ENCODE data around the gene XRCC5.
"Not testable (repeated sequence)": the region's sequence is repeated elsewhere in the genome, so short reads cannot be mapped to it uniquely, and the experiment has no call there.

Gene XRCC5

DNA sequence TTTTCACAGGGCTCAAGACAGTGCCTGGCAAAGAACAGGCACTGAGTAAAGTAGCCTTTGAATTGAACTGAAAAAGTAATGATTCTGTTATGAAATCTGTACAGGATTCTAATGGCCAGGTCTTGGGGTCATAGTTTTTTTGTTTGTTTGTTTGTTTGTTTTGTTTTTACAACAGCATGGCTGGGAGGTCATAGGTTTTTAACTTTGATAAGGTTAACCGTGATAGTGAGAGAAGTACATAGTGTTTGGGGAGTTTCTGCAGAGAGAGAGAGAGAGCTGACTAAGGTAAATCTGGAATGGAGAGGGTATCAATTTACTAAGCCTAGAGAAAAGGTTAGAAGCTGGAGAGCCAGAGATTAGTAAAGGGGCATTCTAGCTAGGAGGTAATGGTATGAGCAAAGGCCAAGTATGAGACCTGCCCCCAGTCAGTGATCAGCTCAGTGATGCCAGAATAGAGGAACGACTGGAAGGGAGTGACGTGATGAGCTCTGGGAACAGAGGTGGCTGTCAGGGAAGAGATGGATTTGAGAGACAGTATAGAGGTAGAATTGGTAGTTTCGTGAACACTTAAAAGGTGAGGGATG is 25.9 kb downstream of the XRCC5 start:
- no peaks in the 10 kb centered on the region for H3K27me3 ChIP-seq (ENCODE audit: insufficient read depth, low read length)
- no peak overlapping the region for H2AFZ ChIP-seq (ENCODE audit: low read depth, low read length)
- H3K4me1 ChIP-seq (ENCODE audit: insufficient read depth, low read length) = no peaks in the 10 kb centered on the region
- H3K36me3 ChIP-seq (ENCODE audit: insufficient read depth, low read length) = peaks cover 94% of the 10 kb centered on the region
- H3K4me3 ChIP-seq (ENCODE audit: low read length) = no peak overlapping the region
- no peaks in the 10 kb centered on the region for H3K9me3 ChIP-seq (ENCODE audit: low read length)

DNA sequence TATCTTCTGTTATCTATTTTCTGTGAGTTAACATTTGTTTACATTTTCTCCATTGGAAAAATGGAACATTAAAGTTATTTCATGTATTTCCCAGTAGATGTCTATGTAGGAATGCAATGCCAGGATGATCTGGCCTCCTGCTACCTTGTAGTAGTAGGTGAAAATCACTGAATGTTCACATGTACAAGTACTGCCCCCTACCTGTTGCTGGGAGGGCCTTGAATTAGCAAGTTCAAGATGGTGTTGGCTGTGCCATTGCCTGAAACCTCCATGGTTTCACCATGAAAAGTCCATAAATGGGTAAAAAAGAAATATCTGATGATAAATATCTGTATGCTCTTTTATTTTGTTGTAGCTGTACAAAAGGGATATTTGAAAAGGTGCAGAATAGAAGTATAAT is 30.7 kb downstream of the XRCC5 start:
- H3K27me3 ChIP-seq (ENCODE audit: insufficient read depth, low read length) = no peaks in the 10 kb centered on the region
- no peak overlapping the region for H3K4me3 ChIP-seq (ENCODE audit: low read length)
- no peaks in the 10 kb centered on the region for H3K4me1 ChIP-seq (ENCODE audit: insufficient read depth, low read length)
- no peak overlapping the region for H2AFZ ChIP-seq (ENCODE audit: low read depth, low read length)
- H3K36me3 ChIP-seq (ENCODE audit: insufficient read depth, low read length) = peaks cover 90% of the 10 kb centered on the region
- no peaks in the 10 kb centered on the region for H3K9me3 ChIP-seq (ENCODE audit: low read length)

DNA sequence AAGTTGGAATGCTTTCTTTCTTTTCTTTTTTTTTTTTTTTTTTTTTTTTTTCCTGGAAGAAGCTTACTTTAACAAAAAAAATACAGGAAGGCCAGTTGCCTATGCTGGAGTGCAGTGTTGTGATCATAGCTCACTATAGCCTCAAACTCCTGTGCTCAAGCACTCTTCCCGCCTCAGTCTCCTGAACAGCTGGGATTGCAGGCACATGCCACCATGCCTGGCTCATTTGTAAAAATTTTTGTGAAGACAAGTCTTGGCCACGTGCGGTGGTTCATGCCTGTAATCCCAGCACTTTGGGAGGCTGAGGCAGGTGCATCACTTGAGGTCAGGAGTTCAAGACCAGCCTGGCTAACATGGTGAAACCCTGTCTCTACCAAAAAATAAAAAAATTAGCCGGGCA is 32.4 kb downstream of the XRCC5 start:
- H2AFZ ChIP-seq (ENCODE audit: low read depth, low read length); H3K9me3 ChIP-seq (ENCODE audit: low read length); H3K4me1 ChIP-seq (ENCODE audit: insufficient read depth, low read length); H3K27me3 ChIP-seq (ENCODE audit: insufficient read depth, low read length); H3K4me3 ChIP-seq (ENCODE audit: low read length): not testable (repeated sequence)
- peaks cover 93% of the 10 kb centered on the region for H3K36me3 ChIP-seq (ENCODE audit: insufficient read depth, low read length)

DNA sequence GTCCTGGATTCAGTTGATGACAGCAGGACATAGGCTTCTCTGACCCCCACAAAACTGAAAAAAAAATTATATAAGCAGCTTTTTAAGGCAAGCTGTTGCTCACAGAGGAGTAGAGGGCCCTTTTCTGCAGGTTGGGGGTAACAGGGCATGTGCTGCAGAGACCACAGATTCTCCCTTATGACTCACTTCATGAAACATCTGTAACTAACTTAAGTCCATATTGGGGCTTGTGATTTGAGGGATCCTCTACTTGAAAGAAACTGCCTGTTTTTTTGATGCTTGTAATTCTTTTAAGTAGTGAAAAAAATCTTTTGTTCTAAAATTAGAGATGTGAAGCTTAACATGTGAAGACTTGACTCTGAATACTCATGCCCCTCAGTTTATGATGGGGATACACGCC is 33.4 kb downstream of the XRCC5 start:
- Histone ChIP-seq H3K9me3 (ENCODE audit: low read length) (no peaks in the 10 kb centered on the region), H3K4me1 (ENCODE audit: insufficient read depth, low read length) (no peaks in the 10 kb centered on the region), H3K4me3 (ENCODE audit: low read length) (no peak overlapping the region), H3K36me3 (ENCODE audit: insufficient read depth, low read length) (peaks cover 92% of the 10 kb centered on the region), H3K27me3 (ENCODE audit: insufficient read depth, low read length) (no peaks in the 10 kb centered on the region), H2AFZ (ENCODE audit: low read depth, low read length) (no peak overlapping the region)

DNA sequence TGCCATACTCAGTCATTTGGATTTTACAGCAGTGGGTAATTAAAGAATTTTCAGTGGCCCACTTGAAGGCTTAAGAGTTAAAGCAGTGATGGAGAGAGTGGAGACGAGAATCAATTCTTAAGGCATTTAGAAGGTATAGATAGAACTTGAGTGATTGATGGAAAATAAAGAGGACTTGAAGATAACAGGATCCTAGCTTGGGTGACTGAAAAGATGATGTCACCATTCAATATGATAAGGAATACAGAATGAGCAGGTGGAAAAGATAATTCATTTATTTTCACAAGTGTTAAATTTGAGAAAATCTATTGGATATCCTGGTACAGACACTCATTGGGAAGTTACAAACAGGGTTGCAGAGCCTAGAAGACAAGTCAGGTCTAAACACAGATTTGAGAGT is 35.2 kb downstream of the XRCC5 start:
- no peaks in the 10 kb centered on the region for H3K4me1 ChIP-seq (ENCODE audit: insufficient read depth, low read length)
- no peak overlapping the region for H3K4me3 ChIP-seq (ENCODE audit: low read length)
- no peaks in the 10 kb centered on the region for H3K9me3 ChIP-seq (ENCODE audit: low read length)
- H3K27me3 ChIP-seq (ENCODE audit: insufficient read depth, low read length) = no peaks in the 10 kb centered on the region
- H2AFZ ChIP-seq (ENCODE audit: low read depth, low read length) = no peak overlapping the region
- peaks cover 89% of the 10 kb centered on the region for H3K36me3 ChIP-seq (ENCODE audit: insufficient read depth, low read length)

DNA sequence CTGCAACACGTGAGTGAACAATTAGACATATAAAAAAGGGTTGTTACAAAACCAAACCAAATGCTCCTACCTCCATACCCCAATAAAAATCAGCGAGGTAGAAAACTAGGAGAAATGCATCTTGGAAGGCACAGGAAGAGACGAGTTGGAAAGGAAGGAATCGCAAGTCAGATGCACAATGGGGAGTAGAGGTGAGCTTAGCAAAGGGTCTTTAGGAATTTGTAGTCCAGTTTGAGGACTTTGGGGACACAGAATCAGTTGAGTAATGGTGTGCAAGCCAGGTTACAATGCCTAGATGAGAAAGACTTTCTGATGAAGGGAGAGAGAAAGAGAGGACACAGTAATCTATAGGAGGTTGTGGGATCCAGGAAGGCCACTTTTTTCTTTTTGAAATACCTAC is 35.7 kb downstream of the XRCC5 start:
- Histone ChIP-seq H3K9me3 (ENCODE audit: low read length) (no peaks in the 10 kb centered on the region), H3K4me3 (ENCODE audit: low read length) (no peak overlapping the region), H2AFZ (ENCODE audit: low read depth, low read length) (no peak overlapping the region), H3K36me3 (ENCODE audit: insufficient read depth, low read length) (peaks cover 89% of the 10 kb centered on the region), H3K4me1 (ENCODE audit: insufficient read depth, low read length) (no peaks in the 10 kb centered on the region), H3K27me3 (ENCODE audit: insufficient read depth, low read length) (no peaks in the 10 kb centered on the region)

DNA sequence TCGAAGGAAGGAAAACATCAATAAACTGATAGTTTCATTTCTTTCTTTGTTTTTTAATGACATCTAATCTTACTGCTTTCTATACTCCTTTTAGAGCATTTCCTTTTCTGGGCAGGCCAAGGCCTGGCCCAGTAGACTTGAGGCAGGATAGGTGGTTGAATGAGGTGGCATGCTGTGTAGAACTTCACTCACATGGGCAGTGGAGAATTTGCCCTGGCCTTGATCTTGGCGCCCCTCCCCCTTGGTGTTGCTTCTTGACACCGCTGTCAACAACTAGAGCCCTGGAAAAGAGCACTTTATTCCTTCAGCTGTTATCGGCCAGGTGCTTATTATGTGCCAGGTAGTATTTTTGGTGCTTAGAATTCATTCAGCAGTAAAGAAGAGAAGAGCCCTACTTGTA is 37.4 kb downstream of the XRCC5 start:
- H3K4me1 ChIP-seq (ENCODE audit: insufficient read depth, low read length) = no peaks in the 10 kb centered on the region
- peaks cover 90% of the 10 kb centered on the region for H3K36me3 ChIP-seq (ENCODE audit: insufficient read depth, low read length)
- H3K4me3 ChIP-seq (ENCODE audit: low read length) = no peak overlapping the region
- H3K27me3 ChIP-seq (ENCODE audit: insufficient read depth, low read length) = no peaks in the 10 kb centered on the region
- H2AFZ ChIP-seq (ENCODE audit: low read depth, low read length) = no peak overlapping the region
- H3K9me3 ChIP-seq (ENCODE audit: low read length) = no peaks in the 10 kb centered on the region

DNA sequence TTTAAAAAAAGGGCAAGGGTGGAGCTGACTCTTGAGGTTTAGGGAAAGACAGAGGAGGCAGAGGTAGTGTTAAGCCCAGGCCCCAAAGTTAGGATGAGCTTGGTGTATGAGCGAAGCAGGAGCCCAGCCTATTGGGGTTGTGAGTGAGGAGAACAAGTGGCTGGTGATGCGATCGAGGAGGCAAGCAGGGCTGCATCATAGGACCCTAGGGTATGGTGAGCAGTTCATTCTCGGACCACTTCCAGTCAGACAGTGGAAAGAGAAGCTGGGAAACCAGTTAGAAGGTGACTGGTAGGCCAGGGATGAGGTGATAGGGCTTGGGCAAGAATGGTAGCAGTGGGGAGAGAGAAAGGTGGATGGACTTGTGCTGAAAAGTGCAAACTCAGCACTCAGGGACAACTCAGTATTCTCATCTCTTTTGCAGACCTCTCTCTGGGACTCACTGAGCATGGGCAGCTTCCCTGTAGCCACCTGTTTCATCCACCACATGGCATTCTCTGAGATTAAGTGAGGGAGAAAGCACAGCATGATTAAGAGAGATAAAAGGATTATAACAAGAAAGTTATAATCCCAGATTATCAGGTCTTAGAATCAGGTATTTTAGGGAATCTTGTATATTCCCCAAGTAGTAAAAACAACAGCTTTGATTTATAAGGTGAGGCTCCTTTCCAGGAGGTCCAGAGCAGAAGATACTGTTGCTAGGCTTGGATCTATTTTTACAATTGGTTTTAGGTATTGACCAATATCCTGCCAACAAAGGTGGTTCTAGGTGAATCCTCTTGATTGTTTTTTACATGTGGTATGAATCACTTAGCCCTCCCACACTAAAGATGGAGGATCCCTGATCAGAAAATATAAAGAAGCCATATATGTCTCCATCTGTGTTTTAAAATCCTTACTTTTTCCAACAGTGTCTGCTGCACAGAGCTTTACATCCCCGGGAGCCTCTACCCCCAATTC is 38.3 kb downstream of the XRCC5 start:
- no peaks in the 10 kb centered on the region for H3K9me3 ChIP-seq (ENCODE audit: low read length)
- no peaks in the 10 kb centered on the region for H3K4me1 ChIP-seq (ENCODE audit: insufficient read depth, low read length)
- no peak overlapping the region for H2AFZ ChIP-seq (ENCODE audit: low read depth, low read length)
- peaks cover 92% of the 10 kb centered on the region for H3K36me3 ChIP-seq (ENCODE audit: insufficient read depth, low read length)
- H3K4me3 ChIP-seq (ENCODE audit: low read length) = no peak overlapping the region
- no peaks in the 10 kb centered on the region for H3K27me3 ChIP-seq (ENCODE audit: insufficient read depth, low read length)

DNA sequence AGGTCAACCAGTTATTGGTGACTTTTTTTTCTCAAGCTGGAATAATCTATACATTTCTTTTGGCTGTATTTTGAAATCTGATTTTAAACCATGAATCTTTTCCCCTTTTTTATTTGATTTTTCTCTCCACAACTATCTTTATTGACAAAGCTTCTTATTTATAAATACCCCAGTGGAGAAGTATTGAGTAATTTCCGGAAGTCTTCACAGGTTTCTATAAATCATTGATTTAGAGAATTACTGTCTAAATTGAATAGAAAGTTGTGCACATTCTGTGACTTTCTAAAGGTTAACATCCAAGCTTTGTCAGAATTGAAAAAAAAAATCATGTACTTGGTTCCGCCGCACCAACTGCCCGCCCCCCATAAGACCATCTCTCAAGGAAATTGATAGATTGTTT is 39.8 kb downstream of the XRCC5 start:
- H3K9me3 ChIP-seq (ENCODE audit: low read length) = no peaks in the 10 kb centered on the region
- H3K27me3 ChIP-seq (ENCODE audit: insufficient read depth, low read length) = no peaks in the 10 kb centered on the region
- no peak overlapping the region for H3K4me3 ChIP-seq (ENCODE audit: low read length)
- no peaks in the 10 kb centered on the region for H3K4me1 ChIP-seq (ENCODE audit: insufficient read depth, low read length)
- no peak overlapping the region for H2AFZ ChIP-seq (ENCODE audit: low read depth, low read length)
- H3K36me3 ChIP-seq (ENCODE audit: insufficient read depth, low read length) = peaks cover 96% of the 10 kb centered on the region

DNA sequence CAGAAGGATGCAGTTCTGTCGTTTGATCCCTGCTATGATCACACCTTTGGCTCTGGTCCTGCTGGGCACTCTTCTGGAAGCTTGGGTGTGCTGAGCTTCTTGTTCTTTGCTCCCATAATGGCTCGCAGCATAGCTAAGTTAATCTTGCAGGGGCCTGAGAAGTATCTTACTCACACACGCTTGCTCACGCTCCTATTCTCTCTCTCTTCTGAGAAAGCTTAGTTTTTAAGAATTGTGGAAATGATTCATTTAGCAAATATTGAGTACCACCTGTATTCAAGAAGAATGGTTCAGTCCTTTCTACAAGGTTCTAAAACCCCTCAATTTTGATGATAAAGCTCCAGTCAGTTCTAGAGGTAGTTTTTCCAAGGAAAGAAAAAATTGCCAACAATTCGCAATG is 40.6 kb downstream of the XRCC5 start:
- Histone ChIP-seq H3K4me3 (ENCODE audit: low read length) (no peak overlapping the region), H3K4me1 (ENCODE audit: insufficient read depth, low read length) (no peaks in the 10 kb centered on the region), H2AFZ (ENCODE audit: low read depth, low read length) (no peak overlapping the region), H3K9me3 (ENCODE audit: low read length) (no peaks in the 10 kb centered on the region), H3K27me3 (ENCODE audit: insufficient read depth, low read length) (no peaks in the 10 kb centered on the region), H3K36me3 (ENCODE audit: insufficient read depth, low read length) (peaks cover 94% of the 10 kb centered on the region)

DNA sequence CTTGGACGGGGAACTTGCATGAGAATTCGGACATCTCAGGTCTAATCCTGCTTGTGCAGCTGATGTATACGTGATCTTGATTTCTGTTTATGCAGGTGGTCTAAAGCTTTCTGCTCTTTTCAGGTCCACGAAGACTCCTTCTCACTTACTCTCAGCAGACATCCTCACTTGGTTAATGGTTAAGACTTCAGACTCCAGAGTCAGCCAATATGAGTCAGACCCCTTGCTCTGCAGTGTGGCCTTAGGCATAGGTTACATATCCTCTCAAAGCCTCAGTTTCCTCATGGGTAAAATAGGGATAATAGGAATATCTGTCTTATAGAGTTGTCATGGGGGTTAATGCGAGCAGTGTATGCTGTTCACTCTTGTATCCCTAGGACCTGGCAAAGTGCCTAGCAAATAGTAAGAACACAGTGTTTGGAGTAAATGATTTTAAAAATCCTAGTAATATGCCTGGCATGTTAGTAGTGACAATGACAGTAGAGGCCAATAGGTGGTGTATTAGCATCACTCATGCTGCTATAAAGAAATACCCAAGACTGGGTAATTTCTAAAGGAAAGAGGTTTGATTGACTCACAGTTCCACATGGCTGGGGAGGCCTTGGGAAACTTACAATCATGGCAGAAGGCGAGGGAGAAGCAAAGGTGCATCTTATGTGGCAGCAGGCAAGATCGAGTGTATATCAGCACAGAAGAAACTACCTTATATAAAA is 42.3 kb downstream of the XRCC5 start:
- no peaks in the 10 kb centered on the region for H3K4me1 ChIP-seq (ENCODE audit: insufficient read depth, low read length)
- H3K27me3 ChIP-seq (ENCODE audit: insufficient read depth, low read length) = no peaks in the 10 kb centered on the region
- H3K9me3 ChIP-seq (ENCODE audit: low read length) = no peaks in the 10 kb centered on the region
- no peak overlapping the region for H2AFZ ChIP-seq (ENCODE audit: low read depth, low read length)
- no peak overlapping the region for H3K4me3 ChIP-seq (ENCODE audit: low read length)
- H3K36me3 ChIP-seq (ENCODE audit: insufficient read depth, low read length) = peaks cover 94% of the 10 kb centered on the region

DNA sequence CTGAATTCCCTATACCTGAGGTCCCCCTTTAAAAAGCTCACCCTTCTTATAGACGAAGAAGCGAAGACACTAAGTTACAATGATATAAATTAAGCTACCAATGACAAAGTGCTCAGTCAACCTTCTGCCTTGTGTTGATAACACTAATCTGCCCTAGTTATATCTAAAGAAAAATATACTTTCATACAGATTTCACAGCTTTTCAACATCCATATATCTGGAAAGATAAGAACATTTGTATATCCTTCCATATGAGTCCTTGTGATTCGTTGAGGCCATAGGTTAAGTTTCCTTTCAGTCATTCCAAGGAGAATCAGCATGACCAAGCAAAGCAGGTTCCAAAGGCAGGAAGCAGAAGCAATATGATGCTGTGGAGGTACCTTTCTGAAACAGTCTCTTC is 46.8 kb downstream of the XRCC5 start:
- H3K4me1 ChIP-seq (ENCODE audit: insufficient read depth, low read length) = no peaks in the 10 kb centered on the region
- H2AFZ ChIP-seq (ENCODE audit: low read depth, low read length) = no peak overlapping the region
- H3K27me3 ChIP-seq (ENCODE audit: insufficient read depth, low read length) = no peaks in the 10 kb centered on the region
- no peaks in the 10 kb centered on the region for H3K9me3 ChIP-seq (ENCODE audit: low read length)
- H3K4me3 ChIP-seq (ENCODE audit: low read length) = no peak overlapping the region
- H3K36me3 ChIP-seq (ENCODE audit: insufficient read depth, low read length) = peaks cover 91% of the 10 kb centered on the region

DNA sequence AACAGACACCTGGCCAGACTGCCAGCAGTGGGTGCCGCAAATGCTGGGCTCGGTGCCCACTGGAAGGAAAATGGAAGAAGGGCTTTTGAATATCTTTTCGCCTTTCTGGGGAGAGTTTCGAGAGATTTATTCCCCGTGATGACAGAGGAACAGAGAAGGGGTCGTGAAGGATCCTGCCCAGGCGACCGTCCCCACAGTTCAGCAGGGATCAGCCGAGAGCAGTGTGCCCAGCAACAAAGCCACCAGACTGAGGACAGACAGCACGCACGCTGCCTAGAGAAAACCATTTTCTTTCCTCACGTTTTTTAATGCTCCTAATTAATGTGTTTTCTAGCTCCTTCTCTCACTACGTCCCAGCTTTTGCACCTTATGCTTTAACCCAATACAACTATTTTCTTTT is 47.7 kb downstream of the XRCC5 start:
- Histone ChIP-seq H3K9me3 (ENCODE audit: low read length) (no peaks in the 10 kb centered on the region), H3K4me1 (ENCODE audit: insufficient read depth, low read length) (no peaks in the 10 kb centered on the region), H3K27me3 (ENCODE audit: insufficient read depth, low read length) (no peaks in the 10 kb centered on the region), H3K4me3 (ENCODE audit: low read length) (no peak overlapping the region), H2AFZ (ENCODE audit: low read depth, low read length) (no peak overlapping the region), H3K36me3 (ENCODE audit: insufficient read depth, low read length) (peaks cover 91% of the 10 kb centered on the region)
